CD14-positive monocyte (primary cell): ENCODE results near the gene PDLIM5. TPM values are rescaled to one million over a fixed set of nuclear protein-coding genes. Genes with fewer than 3 reads are reported as not detected.
A peak's percentile ranks its signal among the peaks of the same experiment; 100 is the strongest.

ENCODE experiments used
- DNase-seq, 3 donors: peaks; one replicate each; pipeline ENCODE4 v3.0.0-alpha.2; 2011 to 2022
- H2AFZ ChIP-seq: 2 replicates; pipeline ENCODE4 v1.6.0; 2012; ENCODE audit warnings: mild to moderate bottlenecking, low read depth, low read length, inconsistent platforms; ENCODE audit not compliant: insufficient read depth, poor library complexity, severe bottlenecking
- H3K27ac ChIP-seq, 2 donors: 1 replicate in 1 of 2; 2 replicates in 1 of 2; pipeline ENCODE4 v1.5.1; 2012 to 2013; ENCODE audit warnings: low read length in 2 of 2, control low read depth in 1 of 2, inconsistent platforms in 1 of 2, low read depth in 1 of 2, mild to moderate bottlenecking in 1 of 2
- H3K27me3 ChIP-seq, 2 donors: one replicate each; pipeline versions ENCODE4 v1.6.0 to v1.6.1; 2011 to 2013; ENCODE audit warnings: low read length in 2 of 2; ENCODE audit not compliant: control insufficient read depth in 2 of 2, insufficient read depth in 2 of 2
- H3K36me3 ChIP-seq, 2 donors: replicated peaks in 1 of 2; 1 replicate in 1 of 2; 2 replicates in 1 of 2; pipeline versions ENCODE4 v1.5.1 to v1.6.1; 2012 to 2013; ENCODE audit warnings: low read length in 2 of 2, control low read depth in 1 of 2, inconsistent platforms in 1 of 2, mild to moderate bottlenecking in 1 of 2; ENCODE audit not compliant: insufficient read depth in 2 of 2, control insufficient read depth in 1 of 2
- H3K4me1 ChIP-seq, 2 donors: 1 replicate in 1 of 2; 2 replicates in 1 of 2; pipeline versions ENCODE4 v1.5.1 to v1.6.1; 2012 to 2013; ENCODE audit warnings: low read length in 2 of 2, control low read depth in 1 of 2, inconsistent platforms in 1 of 2, mild to moderate bottlenecking in 1 of 2, moderate library complexity in 1 of 2; ENCODE audit not compliant: insufficient read depth in 2 of 2, control insufficient read depth in 1 of 2
- H3K4me2 ChIP-seq: replicated peaks from 2 replicates; pipeline ENCODE3; 2012; ENCODE audit warnings: low read length, moderate library complexity, mild to moderate bottlenecking; ENCODE audit not compliant: poor library complexity, severe bottlenecking; ENCODE audit errors: extremely low read depth
- H3K4me3 ChIP-seq, 3 experiments: fragments of 200-600 bp in 1 of 3; sonication (generic) in 1 of 3; replicated peaks in 1 of 3; 1 replicate in 2 of 3; 2 replicates in 1 of 3; pipeline ENCODE4 v1.5.1; 2011 to 2013; ENCODE audit warnings: low read length in 3 of 3, mild to moderate bottlenecking in 3 of 3, control low read depth in 2 of 3, low read depth in 2 of 3, inconsistent platforms in 1 of 3, moderate library complexity in 1 of 3
- H3K79me2 ChIP-seq: 2 replicates; pipeline ENCODE4 v1.6.0; 2012; ENCODE audit warnings: mild to moderate bottlenecking, control low read depth, inconsistent platforms, low read length, moderate library complexity; ENCODE audit not compliant: insufficient read depth
- H3K9ac ChIP-seq: 2 replicates; pipeline ENCODE4 v1.6.0; 2017; ENCODE audit warnings: low read length, mild to moderate bottlenecking; ENCODE audit not compliant: insufficient read depth, poor library complexity, severe bottlenecking
- H3K9me3 ChIP-seq, 2 donors: replicated peaks in 1 of 2; 1 replicate in 1 of 2; 2 replicates in 1 of 2; pipeline versions ENCODE4 v1.5.1 to v1.6.1; 2012 to 2013; ENCODE audit warnings: low read length in 2 of 2, control low read depth in 1 of 2; ENCODE audit not compliant: control insufficient read depth in 1 of 2, insufficient read depth in 1 of 2
- H4K20me1 ChIP-seq: 2 replicates; pipeline ENCODE4 v1.6.0; 2012; ENCODE audit warnings: mild to moderate bottlenecking, low read length, control low read depth, moderate library complexity; ENCODE audit not compliant: insufficient read depth
- H3K27ac Mint-ChIP-seq, 7 donors: one replicate each; pipeline ENCODE4 v1.8.0; 2020; ENCODE audit warnings: mild to moderate bottlenecking in 7 of 7, mixed read lengths in 7 of 7, moderate library complexity in 6 of 7, inconsistent platforms in 2 of 7
- H3K27me3 Mint-ChIP-seq, 3 donors: one replicate each; pipeline ENCODE4 v1.8.0; 2021 to 2022; ENCODE audit warnings: low read depth in 3 of 3, mild to moderate bottlenecking in 3 of 3, mixed read lengths in 3 of 3, moderate library complexity in 3 of 3, inconsistent platforms in 1 of 3
- H3K36me3 Mint-ChIP-seq, 2 donors: one replicate each; pipeline ENCODE4 v1.8.0; 2020; ENCODE audit warnings: mixed read lengths in 2 of 2, inconsistent platforms in 1 of 2, mild to moderate bottlenecking in 1 of 2
- H3K4me1 Mint-ChIP-seq: one replicate; pipeline ENCODE4 v1.8.0; 2020; ENCODE audit warnings: mild to moderate bottlenecking, mixed read lengths
- H3K4me3 Mint-ChIP-seq, 2 donors: one replicate each; pipeline ENCODE4 v1.8.0; 2020; ENCODE audit warnings: mild to moderate bottlenecking in 2 of 2, mixed read lengths in 2 of 2, moderate library complexity in 1 of 2
- H3K9me3 Mint-ChIP-seq, 7 donors: one replicate each; pipeline ENCODE4 v1.8.0; 2020 to 2022; ENCODE audit warnings: mixed read lengths in 7 of 7, mild to moderate bottlenecking in 6 of 7, moderate library complexity in 6 of 7, inconsistent platforms in 2 of 7
- CTCF ChIP-seq: fragments of 200-600 bp; IDR thresholded peaks from one replicate; pipeline ENCODE4 v1.8.0; 2022; ENCODE audit warnings: antibody characterized with exemption, mild to moderate bottlenecking
- WGBS: methylation state at CpG from one replicate; pipeline ENCODE4 v1.1.5; 2013; ENCODE audit warnings: missing lambda C conversion rate; ENCODE audit not compliant: insufficient coverage; 5-methylcytosine and 5-hydroxymethylcytosine counted together
- intact Hi-C, 2 donors: fragments of 100-400 bp; cut with micrococcal nuclease; formaldehyde crosslinking; loops; one replicate each; pipeline versions ENCODE4 v1.15.0 to v1.15.1; 2023
- polyA plus RNA-seq, 3 donors: library from polyadenylated mRNA; depleted of rRNA in 1 of 3; unstranded in 2 of 3; stranded (reverse) in 1 of 3; fragments of 300-500 nt in 2 of 3; fragments of >200 nt in 1 of 3; fragmentation: Illumina TruSeq in 2 of 3; gene quantifications; 1 replicate in 2 of 3; 2 replicates in 1 of 3; pipeline ENCODE4 v1.2.3, GENCODE V29; 2012 to 2021

PDLIM5 gene
- polyA plus RNA-seq, 3 donors = 75.3 to 105 (median 80.9) TPM

GRCh38 chr4:94462572-94462971 is 10.8 kb downstream of the PDLIM5 start:
- no peak for TF ChIP-seq CTCF

GRCh38 chr4:94463771-94464170 is 12.0 kb downstream of the PDLIM5 start:
- Histone ChIP-seq H4K20me1 (peaks cover 100% of the 10 kb centered on the region), H2AFZ (no peak overlapping the region), H3K4me2 (no peak overlapping the region), H3K27ac (no peak overlapping the region), H3K4me1 (no peaks in the 10 kb centered on the region), H3K27me3 (no peaks in the 10 kb centered on the region), H3K9ac (no peak overlapping the region), H3K79me2 (peaks cover 28% of the 10 kb centered on the region), H3K36me3 (no peaks in the 10 kb centered on the region), H3K9me3 (no peaks in the 10 kb centered on the region), H3K4me3 (no peak overlapping the region)
- H3K4me3 Mint-ChIP-seq = no peak overlapping the region
- no peaks in the 10 kb centered on the region for H3K27me3 Mint-ChIP-seq
- DNase-seq = no peak
- no peak for TF ChIP-seq CTCF
- peaks cover 8 to 17% of the 10 kb centered on the region in 2 donors for H3K36me3 Mint-ChIP-seq
- intact Hi-C loops = no loop called here
- H3K27ac Mint-ChIP-seq = peak overlapping the region in 1 of 7 donors; percentile 16
- no CpG with 5 or more reads among the region's 1 CpG for WGBS
- H3K9me3 Mint-ChIP-seq = no peaks in the 10 kb centered on the region
- H3K4me1 Mint-ChIP-seq = peaks cover 7% of the 10 kb centered on the region

More at GRCh38 chr4:94462572-94462971, 10.8 kb downstream of the PDLIM5 start:
- intact Hi-C loops = no loop called here
- Mint-ChIP-seq H3K27me3 (no peaks in the 10 kb centered on the region), H3K4me1 (peaks cover 9% of the 10 kb centered on the region), H3K9me3 (no peaks in the 10 kb centered on the region), H3K4me3 (no peak overlapping the region), H3K36me3 (peaks cover 11 to 19% of the 10 kb centered on the region in 2 donors), H3K27ac (no peak overlapping the region)
- H3K9me3 ChIP-seq = no peaks in the 10 kb centered on the region
- H3K79me2 ChIP-seq = peaks cover 32% of the 10 kb centered on the region
- no peak for DNase-seq
- H3K27me3 ChIP-seq = no peaks in the 10 kb centered on the region
- H2AFZ ChIP-seq = no peak overlapping the region
- H3K27ac ChIP-seq = no peak overlapping the region
- H3K4me3 ChIP-seq = no peak overlapping the region
- H3K36me3 ChIP-seq = no peaks in the 10 kb centered on the region
- no CpG with 5 or more reads among the region's 1 CpG for WGBS
- H3K4me2 ChIP-seq = no peak overlapping the region
- no peak overlapping the region for H3K9ac ChIP-seq
- peaks cover 100% of the 10 kb centered on the region for H4K20me1 ChIP-seq
- no peaks in the 10 kb centered on the region for H3K4me1 ChIP-seq
